NCI-H146 treated with DMSO at 0.1 percent for 48 hours (cell line): Measurements from ENCODE around the gene CARMIL3.
"Not testable (repeated sequence)": the region's sequence is repeated elsewhere in the genome, so short reads cannot be mapped to it uniquely, and the experiment has no call there.

ENCODE experiments used
- DNase-seq: peaks from one replicate; lab custom pipeline; 2025; ENCODE audit not compliant: unreplicated experiment; lab: John Stamatoyannopoulos, UW

CARMIL3 gene

DNA sequence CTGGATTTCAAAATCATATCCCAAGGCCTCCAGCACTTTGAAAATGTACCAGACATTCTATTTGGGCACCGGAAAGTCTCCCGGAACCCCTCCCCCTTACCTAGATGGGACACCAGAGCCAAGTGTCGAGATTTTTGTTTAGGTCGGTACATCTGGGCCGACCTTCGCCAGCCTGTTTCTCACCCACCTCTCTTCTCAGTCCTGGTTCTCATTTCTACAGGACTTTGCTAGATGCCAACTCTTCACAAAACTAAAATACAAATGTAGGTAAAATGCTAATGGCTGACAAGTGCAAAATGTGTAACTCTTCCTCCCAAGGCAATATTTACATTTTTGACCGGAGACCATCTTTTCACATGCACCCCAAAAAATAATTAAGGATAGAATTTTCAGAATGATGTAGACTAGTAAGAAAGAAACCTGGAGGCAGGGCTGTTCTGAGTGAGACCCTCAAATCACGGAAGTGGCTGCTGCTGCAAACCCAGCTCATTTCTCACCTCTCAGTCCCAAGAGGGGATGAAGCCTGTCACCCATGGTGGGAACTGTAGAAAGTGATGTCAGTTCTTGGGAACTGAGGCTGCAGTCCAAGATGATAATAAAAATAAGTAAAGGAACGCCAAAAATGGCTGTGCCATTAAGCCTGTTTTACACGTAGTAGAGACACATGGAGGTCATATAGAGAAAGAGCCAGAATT is 14.7 kb upstream of the CARMIL3 start:
- not testable (repeated sequence) for DNase-seq

GRCh38 chr14:24037658-24038037 is 14.2 kb upstream of the CARMIL3 start:
- no peak for DNase-seq

DNA sequence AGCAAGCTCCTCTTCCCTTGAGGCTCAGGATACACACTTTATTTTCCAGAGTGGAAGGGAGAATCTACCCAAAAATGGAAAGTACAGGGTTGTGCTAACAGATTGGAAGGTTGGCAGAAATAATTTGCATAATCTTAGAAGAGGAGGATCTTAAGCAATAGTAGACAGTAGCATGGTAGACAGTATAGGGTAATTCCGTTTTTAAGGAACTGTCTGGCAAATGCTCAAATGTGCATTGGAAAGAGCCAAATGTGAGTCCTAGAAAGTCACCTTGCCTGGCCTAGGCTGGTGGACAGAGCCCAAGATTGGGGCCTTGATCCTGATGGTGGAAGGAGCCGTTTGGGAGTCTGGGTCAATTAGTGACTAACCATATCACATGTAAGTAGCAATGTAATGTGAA is 13.1 kb upstream of the CARMIL3 start:
- DNase-seq = no peak

DNA sequence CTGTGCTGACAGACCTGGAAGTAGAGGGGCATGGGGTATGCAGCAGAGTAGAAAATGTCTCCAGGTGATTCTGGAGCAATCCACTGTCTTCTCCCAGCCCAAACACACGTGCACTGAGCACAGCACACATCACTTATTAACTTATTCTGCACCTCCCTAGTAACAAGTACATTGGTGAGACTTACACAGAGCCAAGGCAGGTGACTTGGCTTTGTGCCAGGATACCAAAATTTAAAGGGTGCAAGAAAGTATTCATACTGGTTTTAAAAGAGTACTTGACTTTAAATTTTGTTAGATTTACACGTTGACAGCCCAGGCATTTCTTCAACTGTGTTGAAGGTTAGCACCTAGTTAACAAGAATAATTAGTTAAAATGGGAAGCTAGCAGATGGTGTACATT is 11.1 kb upstream of the CARMIL3 start:
- no peak for DNase-seq

DNA sequence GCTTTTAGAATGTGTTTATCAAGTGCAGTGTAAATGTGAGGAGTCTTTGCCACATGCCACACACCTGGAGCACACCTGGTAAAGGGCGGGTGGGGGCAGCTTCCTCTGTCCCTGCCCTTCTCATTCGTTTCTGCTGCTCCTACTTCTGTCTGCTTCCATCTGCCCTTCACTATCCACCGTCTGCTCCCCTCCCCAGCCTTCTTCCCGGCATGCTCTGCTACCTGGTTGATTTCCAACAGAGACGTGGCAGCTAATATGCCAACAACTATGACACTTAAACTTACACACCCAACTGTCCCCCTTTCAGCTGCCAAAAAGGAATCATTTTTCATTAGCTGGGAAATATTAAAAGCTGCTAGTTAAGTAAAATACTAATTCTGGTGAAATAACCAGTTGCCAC is 9.1 kb upstream of the CARMIL3 start:
- DNase-seq = no peak

- not testable (repeated sequence) for DNase-seq
Observed at GRCh38 chr14:24049002-24049401, 2.8 kb upstream of the CARMIL3 start.

DNA sequence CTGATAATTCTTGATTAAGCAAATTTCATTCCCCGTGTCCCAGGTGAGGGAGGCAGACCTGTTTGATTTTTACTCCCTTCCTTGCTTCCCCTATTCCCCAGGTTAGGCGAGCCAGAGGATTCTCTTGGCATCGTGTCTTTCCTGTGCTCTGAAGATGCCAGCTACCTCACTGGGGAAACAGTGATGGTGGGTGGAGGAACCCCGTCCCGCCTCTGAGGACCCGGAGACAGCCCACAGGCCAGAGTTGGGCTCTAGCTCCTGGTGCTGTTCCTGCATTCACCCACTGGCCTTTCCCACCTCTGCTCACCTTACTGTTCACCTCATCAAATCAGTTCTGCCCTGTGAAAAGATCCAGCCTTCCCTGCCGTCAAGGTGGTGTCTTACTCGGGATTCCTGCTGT is 1.1 kb upstream of the CARMIL3 start:
- not testable (repeated sequence) for DNase-seq

DNA sequence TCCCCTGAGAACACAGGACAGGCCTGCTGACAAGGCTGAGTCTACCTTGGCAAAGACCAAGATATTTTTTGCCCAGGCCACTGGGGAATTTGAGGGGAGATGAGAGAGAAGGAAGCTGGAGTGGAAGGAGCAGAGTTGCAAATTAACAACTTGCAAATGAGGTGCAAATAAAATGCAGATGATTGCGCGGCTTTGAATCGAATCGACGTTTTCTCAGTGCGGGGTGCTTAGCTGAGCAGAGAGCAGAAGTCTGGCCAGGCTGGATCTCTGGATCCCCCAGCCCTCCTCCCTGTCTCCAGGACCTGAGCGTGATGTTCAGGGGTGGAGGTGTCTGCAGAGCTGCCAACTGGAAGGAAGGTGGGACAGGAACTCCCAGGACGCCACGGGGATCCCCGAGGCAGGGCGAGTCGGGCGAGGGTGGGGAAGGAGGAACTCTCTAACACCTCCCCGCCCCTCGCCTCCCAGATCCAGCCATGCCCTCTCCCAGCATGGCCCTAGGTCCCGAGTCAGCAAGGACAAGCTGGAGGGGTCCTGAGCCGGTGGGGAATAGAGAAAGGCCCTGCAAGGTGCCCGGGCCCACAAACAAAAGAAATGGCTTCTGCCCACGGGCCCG is 527 bp upstream of the CARMIL3 start:
- DNase-seq = no peak

- no peak for DNase-seq
Observed at GRCh38 chr14:24052656-24053547, 1.1 kb downstream of the CARMIL3 start.

GRCh38 chr14:24053548-24054323 is 1.9 kb downstream of the CARMIL3 start:
- DNase-seq = no peak

DNA sequence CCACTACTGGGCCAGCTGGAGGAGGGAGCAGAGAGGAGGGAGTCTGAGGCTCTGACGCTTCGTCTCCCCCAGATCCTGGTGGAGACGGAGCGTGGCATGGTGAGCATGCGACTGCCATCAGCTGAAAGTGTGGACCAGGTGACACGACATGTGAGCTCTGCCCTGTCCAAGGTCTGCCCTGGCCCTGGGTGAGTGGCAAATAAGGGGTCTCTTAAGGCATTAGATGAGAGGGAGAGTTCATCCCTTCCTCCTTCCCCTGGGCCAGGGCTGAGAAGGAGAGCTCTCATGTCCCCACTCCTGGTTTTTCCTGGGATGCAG is 2.5 kb downstream of the CARMIL3 start:
- DNase-seq = no peak

GRCh38 chr14:24054646-24055045 is 2.8 kb downstream of the CARMIL3 start:
- no peak for DNase-seq

DNA sequence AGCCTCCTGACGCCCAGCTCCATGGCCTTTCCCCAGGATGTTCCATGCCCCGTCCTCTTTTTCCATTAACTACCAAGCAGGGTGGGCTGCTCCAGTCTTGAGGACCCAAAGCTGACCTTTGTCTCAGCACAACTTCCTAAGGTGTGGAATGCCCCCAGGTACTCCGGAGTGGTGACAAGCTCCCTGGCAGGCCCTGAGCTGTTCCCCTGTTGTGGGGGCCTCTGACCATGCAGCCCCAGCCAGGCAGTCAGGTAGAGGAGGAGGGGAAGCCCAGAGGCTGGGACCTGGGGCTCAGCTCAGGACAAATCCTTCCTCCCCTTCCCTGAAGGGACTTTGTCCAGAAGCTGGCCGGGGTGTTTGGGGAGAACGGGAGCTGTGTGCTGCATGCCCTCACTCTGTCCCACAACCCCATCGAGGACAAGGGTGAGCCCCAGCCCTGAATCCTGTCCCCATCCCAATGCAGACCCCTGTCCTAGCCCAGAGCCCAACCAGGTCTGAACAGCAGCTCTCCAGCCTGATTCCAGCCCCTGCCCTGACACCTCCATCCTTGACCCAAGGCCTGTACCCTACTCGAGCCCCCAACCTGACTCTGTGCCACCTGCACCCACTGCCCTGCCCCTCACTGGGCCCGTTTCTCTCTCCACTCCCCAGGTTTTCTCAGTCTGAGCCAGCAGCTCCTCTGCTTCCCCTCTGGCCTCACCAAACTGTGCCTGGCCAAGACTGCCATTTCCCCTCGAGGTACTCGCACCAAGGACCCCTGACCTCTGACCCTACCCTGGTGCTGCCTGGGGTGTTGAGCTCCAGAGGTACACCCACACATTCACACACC is 4.4 kb downstream of the CARMIL3 start:
- DNase-seq = no peak

GRCh38 chr14:24056800-24057184 is 5.0 kb downstream of the CARMIL3 start:
- no peak for DNase-seq

DNA sequence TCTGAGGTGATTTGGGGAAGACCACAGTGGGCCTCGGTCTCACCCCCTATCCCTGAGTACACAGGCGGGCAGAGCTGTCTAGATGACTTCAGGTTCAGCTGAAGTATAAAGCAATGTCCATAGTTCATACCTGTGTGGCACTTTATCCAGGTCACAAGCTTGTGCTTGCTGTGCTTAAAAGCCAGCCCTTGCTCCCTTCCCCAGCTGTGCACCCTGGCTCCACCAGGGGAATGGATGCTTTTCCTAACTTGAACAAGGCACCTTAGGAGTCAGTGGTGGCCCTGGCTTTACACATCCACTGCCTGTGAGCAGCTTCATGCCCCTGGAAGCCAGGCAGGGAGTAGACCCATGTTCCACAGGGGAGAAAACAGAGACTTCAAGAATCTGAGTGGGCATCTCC is 5.5 kb downstream of the CARMIL3 start:
- DNase-seq = no peak

DNA sequence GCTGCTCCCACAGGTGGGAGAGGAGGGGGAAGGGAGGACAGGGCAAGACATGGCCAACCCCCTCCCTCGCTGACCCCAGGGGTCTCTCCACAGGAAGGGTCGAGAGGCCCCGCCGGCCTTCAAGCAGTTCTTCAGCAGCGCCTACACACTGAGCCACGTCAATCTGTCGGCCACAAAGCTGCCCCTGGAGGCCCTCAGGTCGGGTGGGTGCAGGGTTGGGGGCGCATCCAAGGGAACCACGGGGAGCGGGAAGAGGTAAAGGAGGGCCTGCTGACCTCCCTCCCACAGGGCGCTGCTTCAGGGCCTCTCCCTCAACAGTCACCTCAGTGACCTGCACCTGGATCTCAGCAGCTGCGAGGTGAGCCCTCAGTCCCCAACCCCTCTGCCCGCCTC is 6.1 kb downstream of the CARMIL3 start:
- DNase-seq = no peak

DNA sequence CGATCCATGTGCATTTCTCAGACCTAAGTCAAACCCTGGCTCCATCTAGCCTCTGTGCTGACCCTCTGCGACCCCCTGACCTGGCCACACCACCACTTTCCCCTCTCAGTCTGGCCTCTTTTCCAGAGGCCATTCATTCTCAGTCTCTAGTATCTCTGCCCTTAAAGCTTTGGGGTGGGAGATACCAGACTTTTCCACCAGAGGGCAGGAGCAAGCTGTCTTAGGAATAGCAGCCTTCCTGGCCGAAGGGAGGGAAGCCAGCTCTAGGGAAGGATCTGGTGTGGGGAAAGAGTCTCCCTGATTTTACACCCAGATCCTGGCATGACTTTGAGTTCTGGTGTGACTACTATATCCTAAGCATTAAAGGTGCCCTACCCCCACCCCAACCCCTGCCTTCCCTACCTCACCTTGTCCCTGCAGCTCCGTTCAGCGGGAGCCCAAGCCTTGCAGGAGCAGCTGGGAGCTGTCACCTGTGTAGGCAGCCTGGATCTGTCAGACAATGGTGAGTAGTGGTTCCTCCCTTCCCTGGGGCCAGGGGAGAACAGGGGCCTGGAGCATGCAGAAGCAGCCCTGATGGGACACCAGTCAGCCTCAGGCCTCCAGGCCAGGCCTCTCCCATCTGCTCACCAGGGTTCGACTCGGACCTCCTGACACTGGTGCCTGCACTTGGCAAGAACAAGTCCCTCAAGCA is 6.6 kb downstream of the CARMIL3 start:
- peak; percentile 29 for DNase-seq

DNA sequence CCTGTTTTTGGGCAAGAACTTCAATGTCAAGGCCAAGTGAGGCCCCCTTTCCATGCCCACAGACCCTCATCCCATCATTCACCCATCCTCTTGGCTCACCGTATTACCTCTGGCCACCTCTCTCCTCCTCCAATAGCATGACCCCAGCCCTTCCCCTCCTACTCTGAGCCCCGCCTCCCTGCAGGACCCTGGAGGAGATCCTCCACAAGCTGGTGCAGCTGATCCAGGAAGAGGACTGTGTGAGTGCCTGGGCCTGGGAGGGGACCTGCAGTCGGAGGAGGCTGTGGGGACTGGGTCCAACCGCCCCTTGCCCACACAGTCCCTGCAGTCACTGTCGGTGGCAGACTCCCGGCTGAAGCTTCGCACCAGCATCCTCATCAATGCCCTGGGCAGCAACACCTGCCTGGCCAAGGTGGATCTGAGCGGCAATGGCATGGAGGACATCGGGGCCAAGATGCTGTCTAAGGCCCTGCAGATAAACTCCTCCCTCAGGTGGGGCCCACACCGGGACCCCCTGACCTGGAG is 7.2 kb downstream of the CARMIL3 start:
- DNase-seq = no peak

GRCh38 chr14:24059841-24060388 is 8.1 kb downstream of the CARMIL3 start:
- DNase-seq = no peak
